Astrocyte (in vitro differentiated cells and primary cell): ENCODE results near the gene CNOT11. TPM values are rescaled to one million over a fixed set of nuclear protein-coding genes. Genes with fewer than 3 reads are reported as not detected.
A peak's percentile ranks its signal among the peaks of the same experiment; 100 is the strongest.
"Not testable (repeated sequence)": the region's sequence is repeated elsewhere in the genome, so short reads cannot be mapped to it uniquely, and the experiment has no call there.

Source experiments
- DNase-seq: peaks from one replicate; pipeline ENCODE4 v3.0.0-alpha.2; 2010; ENCODE audit warnings: low read depth
- FAIRE-seq: peaks from 2 replicates; lab custom pipeline; 2011; peaks lifted over from hg19 to GRCh38; lab: Jason Lieb, UNC
- H2AFZ ChIP-seq: 2 replicates; pipeline ENCODE4 v1.6.0; 2012; ENCODE audit warnings: low read depth, low read length, inconsistent platforms
- H3K27ac ChIP-seq: 2 replicates; pipeline ENCODE4 v1.5.1; 2011; ENCODE audit warnings: low read depth, low read length, inconsistent platforms
- H3K27me3 ChIP-seq: 2 replicates; pipeline ENCODE4 v1.6.0; 2011; ENCODE audit warnings: low read length, inconsistent platforms; ENCODE audit not compliant: insufficient read depth
- H3K36me3 ChIP-seq: 2 replicates; pipeline ENCODE4 v1.5.1; 2011; ENCODE audit warnings: low read length, inconsistent platforms; ENCODE audit not compliant: insufficient read depth
- H3K4me1 ChIP-seq: 2 replicates; pipeline ENCODE4 v1.5.1; 2011; ENCODE audit warnings: low read length, inconsistent platforms; ENCODE audit not compliant: insufficient read depth
- H3K4me2 ChIP-seq: 2 replicates; pipeline ENCODE4 v1.6.0; 2012; ENCODE audit warnings: low read length, inconsistent platforms
- H3K4me3 ChIP-seq: 2 replicates; pipeline ENCODE4 v1.5.1; 2011; ENCODE audit warnings: low read depth, mild to moderate bottlenecking, low read length, inconsistent platforms; ENCODE audit not compliant: insufficient read depth
- H3K79me2 ChIP-seq: 2 replicates; pipeline ENCODE4 v1.6.0; 2012; ENCODE audit warnings: mild to moderate bottlenecking, low read length, inconsistent platforms; ENCODE audit not compliant: insufficient read depth
- H3K9ac ChIP-seq: 2 replicates; pipeline ENCODE4 v1.6.0; 2012; ENCODE audit warnings: mild to moderate bottlenecking, low read length, inconsistent platforms
- H3K9me3 ChIP-seq: 2 replicates; pipeline ENCODE4 v1.5.1; 2012; ENCODE audit warnings: low read depth, mild to moderate bottlenecking, low read length, inconsistent platforms; ENCODE audit not compliant: insufficient read depth
- H4K20me1 ChIP-seq: 2 replicates; pipeline ENCODE4 v1.6.0; 2012; ENCODE audit warnings: low read length, inconsistent platforms; ENCODE audit not compliant: insufficient read depth
- H3K27ac Mint-ChIP-seq: one replicate; pipeline ENCODE4 v1.8.0; 2021; ENCODE audit warnings: mild to moderate bottlenecking, mixed read lengths; ENCODE audit not compliant: unreplicated experiment
- H3K27me3 Mint-ChIP-seq: one replicate; pipeline ENCODE4 v1.8.0; 2021; ENCODE audit warnings: low read depth, mixed read lengths; ENCODE audit not compliant: unreplicated experiment
- H3K36me3 Mint-ChIP-seq: one replicate; pipeline ENCODE4 v1.8.0; 2021; ENCODE audit warnings: low read depth, mixed read lengths; ENCODE audit not compliant: unreplicated experiment
- H3K4me1 Mint-ChIP-seq: one replicate; pipeline ENCODE4 v1.8.0; 2021; ENCODE audit warnings: low read depth, mixed read lengths; ENCODE audit not compliant: unreplicated experiment
- H3K4me3 Mint-ChIP-seq: one replicate; pipeline ENCODE4 v1.8.0; 2021; ENCODE audit warnings: mild to moderate bottlenecking, moderate library complexity, mixed read lengths; ENCODE audit not compliant: unreplicated experiment
- H3K9me3 Mint-ChIP-seq: one replicate; pipeline ENCODE4 v1.8.0; 2021; ENCODE audit warnings: mild to moderate bottlenecking, mixed read lengths; ENCODE audit not compliant: unreplicated experiment
- CTCF ChIP-seq: IDR thresholded peaks from 2 replicates; pipeline ENCODE4 v1.5.1; 2011; ENCODE audit warnings: low read depth, mild to moderate bottlenecking, inconsistent platforms, low read length, moderate library complexity; ENCODE audit not compliant: insufficient read depth
- EZH2 ChIP-seq: IDR thresholded peaks from 2 replicates; pipeline ENCODE4 v1.6.1; 2012; ENCODE audit warnings: mild to moderate bottlenecking, low read length, inconsistent platforms; ENCODE audit not compliant: insufficient read depth
- total RNA-seq: library from RNA; stranded (reverse); gene quantifications from 2 replicates; pipeline ENCODE4 v1.2.1, GENCODE V29; 2021

Gene CNOT11
- total RNA-seq, 1 donor from 2014 or later: 37.0 TPM

GRCh38 chr2:101248756-101249155, 3.9 kb upstream of the CNOT11 start:
- H2AFZ ChIP-seq, H3K4me2 ChIP-seq, H3K79me2 ChIP-seq, DNase-seq, H3K4me3 Mint-ChIP-seq, H3K27ac Mint-ChIP-seq, H3K36me3 ChIP-seq, H3K4me3 ChIP-seq, H3K27me3 ChIP-seq, H3K27me3 Mint-ChIP-seq, H3K4me1 ChIP-seq, H3K36me3 Mint-ChIP-seq, H3K9ac ChIP-seq, H3K9me3 ChIP-seq, FAIRE-seq, H4K20me1 ChIP-seq, H3K9me3 Mint-ChIP-seq, H3K27ac ChIP-seq: not testable (repeated sequence)
- H3K4me1 Mint-ChIP-seq: peaks cover 13% of the 10 kb centered on the region

- H3K9me3 Mint-ChIP-seq: no peaks in the 10 kb centered on the region
- Histone ChIP-seq H3K4me1 (peaks cover 15% of the 10 kb centered on the region), H3K36me3 (no peaks in the 10 kb centered on the region), H3K79me2 (peaks cover 19% of the 10 kb centered on the region), H3K27me3 (no peaks in the 10 kb centered on the region), H3K4me3 (no peak overlapping the region), H3K27ac (no peak overlapping the region), H2AFZ (no peak overlapping the region), H3K9ac (no peak overlapping the region), H3K4me2 (no peak overlapping the region), H4K20me1 (peaks cover 14% of the 10 kb centered on the region), H3K9me3 (no peaks in the 10 kb centered on the region)
- H3K27ac Mint-ChIP-seq: no peak overlapping the region
- DNase-seq (no peak), FAIRE-seq (no peak)
- TF ChIP-seq CTCF: no peak
- TF ChIP-seq EZH2: no peak
- peaks cover 17% of the 10 kb centered on the region for H3K4me1 Mint-ChIP-seq
- H3K36me3 Mint-ChIP-seq: no peaks in the 10 kb centered on the region
- no peaks in the 10 kb centered on the region for H3K27me3 Mint-ChIP-seq
- H3K4me3 Mint-ChIP-seq: no peak overlapping the region
Measured at GRCh38 chr2:101249826-101250225, 2.9 kb upstream of the CNOT11 start.

GRCh38 chr2:101251246-101251781, 1.4 kb upstream of the CNOT11 start:
- H3K4me2 ChIP-seq, H3K9me3 Mint-ChIP-seq, H3K27me3 Mint-ChIP-seq, DNase-seq, H3K9ac ChIP-seq, H3K27ac ChIP-seq, FAIRE-seq, H3K36me3 Mint-ChIP-seq, H3K9me3 ChIP-seq, H3K27me3 ChIP-seq, H3K4me3 ChIP-seq, H2AFZ ChIP-seq, H3K36me3 ChIP-seq: not testable (repeated sequence)
- H3K27ac Mint-ChIP-seq: peak overlapping the region; percentile 42
- peaks cover 30% of the 10 kb centered on the region for H3K79me2 ChIP-seq
- peaks cover 22% of the 10 kb centered on the region for H3K4me1 Mint-ChIP-seq
- H3K4me1 ChIP-seq: peaks cover 15% of the 10 kb centered on the region
- H4K20me1 ChIP-seq: peaks cover 24% of the 10 kb centered on the region
- H3K4me3 Mint-ChIP-seq: peak overlapping the region; percentile 65
